Trophoblast cell (in vitro differentiated cells and primary cell): ENCODE measurements around the gene NEIL1.
A peak's percentile ranks its signal among the peaks of the same experiment; 100 is the strongest.
"Not testable (repeated sequence)": the region's sequence is repeated elsewhere in the genome, so short reads cannot be mapped to it uniquely, and the experiment has no call there.

Experiments
- DNase-seq, 2 donors: peaks; one replicate each; pipeline ENCODE4 v3.0.0-alpha.2; 2016
- H2AFZ ChIP-seq: 2 replicates; pipeline ENCODE4 v1.6.1; 2013; ENCODE audit warnings: low read length, moderate library complexity, mild to moderate bottlenecking; ENCODE audit not compliant: insufficient read depth, poor library complexity
- H2AK5ac ChIP-seq: 2 replicates; pipeline ENCODE4 v1.6.1; 2013; ENCODE audit warnings: mild to moderate bottlenecking, low read length
- H2BK120ac ChIP-seq: 2 replicates; pipeline ENCODE4 v1.6.1; 2013; ENCODE audit warnings: low read length, mild to moderate bottlenecking, moderate library complexity; ENCODE audit not compliant: insufficient read depth, poor library complexity
- H2BK12ac ChIP-seq: 2 replicates; pipeline ENCODE4 v1.6.1; 2013; ENCODE audit warnings: mild to moderate bottlenecking, low read length, moderate library complexity
- H2BK5ac ChIP-seq: 2 replicates; pipeline ENCODE4 v1.6.1; 2013; ENCODE audit warnings: low read length, low read depth, moderate library complexity, mild to moderate bottlenecking; ENCODE audit not compliant: poor library complexity
- H3K14ac ChIP-seq: 2 replicates; pipeline ENCODE4 v1.6.1; 2013; ENCODE audit warnings: mild to moderate bottlenecking, low read length
- H3K18ac ChIP-seq: 2 replicates; pipeline ENCODE4 v1.6.1; 2013; ENCODE audit warnings: mild to moderate bottlenecking, low read length
- H3K23ac ChIP-seq: 2 replicates; pipeline ENCODE4 v1.6.1; 2013; ENCODE audit warnings: low read length
- H3K27ac ChIP-seq: 2 replicates; pipeline ENCODE4 v1.5.1; 2013; ENCODE audit warnings: low read depth, mild to moderate bottlenecking, inconsistent platforms, low read length, moderate library complexity
- H3K27me3 ChIP-seq: 2 replicates; pipeline ENCODE4 v1.6.1; 2013; ENCODE audit warnings: inconsistent platforms, mild to moderate bottlenecking, low read length, moderate library complexity; ENCODE audit not compliant: insufficient read depth
- H3K36me3 ChIP-seq, 2 experiments: 1 replicate in 1 of 2; 2 replicates in 1 of 2; pipeline ENCODE4 v1.6.1; 2013; ENCODE audit warnings: low read length in 2 of 2, mild to moderate bottlenecking in 2 of 2, moderate library complexity in 1 of 2; ENCODE audit not compliant: insufficient read depth in 2 of 2, control insufficient read depth in 1 of 2
- H3K4ac ChIP-seq: 2 replicates; pipeline ENCODE4 v1.6.1; 2013; ENCODE audit warnings: low read depth, mild to moderate bottlenecking, low read length, moderate library complexity
- H3K4me1 ChIP-seq, 2 experiments: 1 replicate in 1 of 2; 2 replicates in 1 of 2; pipeline ENCODE4 v1.6.1; 2013; ENCODE audit warnings: low read length in 2 of 2, mild to moderate bottlenecking in 2 of 2, moderate library complexity in 1 of 2; ENCODE audit not compliant: insufficient read depth in 2 of 2, control insufficient read depth in 1 of 2
- H3K4me2 ChIP-seq: 2 replicates; pipeline ENCODE4 v1.6.1; 2013; ENCODE audit warnings: inconsistent platforms, mild to moderate bottlenecking, low read length, moderate library complexity
- H3K4me3 ChIP-seq: 2 replicates; pipeline ENCODE4 v1.5.1; 2013; ENCODE audit warnings: mild to moderate bottlenecking, low read depth, low read length, inconsistent platforms
- H3K79me1 ChIP-seq: one replicate; pipeline ENCODE4 v1.6.1; 2013; ENCODE audit warnings: low read length
- H3K79me2 ChIP-seq: 2 replicates; pipeline ENCODE4 v1.6.1; 2013; ENCODE audit warnings: low read length, mild to moderate bottlenecking; ENCODE audit not compliant: control insufficient read depth, insufficient read depth, poor library complexity
- H3K9ac ChIP-seq: 2 replicates; pipeline ENCODE4 v1.6.1; 2013; ENCODE audit warnings: mild to moderate bottlenecking, low read length
- H3K9me3 ChIP-seq: 2 replicates; pipeline ENCODE4 v1.6.1; 2013; ENCODE audit warnings: low read depth, mild to moderate bottlenecking, control low read depth, inconsistent platforms, low read length; ENCODE audit not compliant: insufficient read depth
- H4K12ac ChIP-seq: 2 replicates; pipeline ENCODE4 v1.6.1; 2013; ENCODE audit warnings: low read depth, mild to moderate bottlenecking, low read length, moderate library complexity
- H4K8ac ChIP-seq: 2 replicates; pipeline ENCODE4 v1.6.1; 2013; ENCODE audit warnings: low read depth, mild to moderate bottlenecking, low read length, moderate library complexity
- H4K91ac ChIP-seq: one replicate; pipeline ENCODE4 v1.6.1; 2013; ENCODE audit warnings: low read depth, mild to moderate bottlenecking, low read length, moderate library complexity
- WGBS: extraction: QIAGEN DNeasy Blood & Tissue Kit; methylation state at CpG from one replicate; pipeline ENCODE4 v1.1.7; 2013; ENCODE audit warnings: missing lambda C conversion rate; ENCODE audit not compliant: insufficient read length, insufficient coverage; ENCODE audit errors: extremely low coverage; 5-methylcytosine and 5-hydroxymethylcytosine counted together

Gene NEIL1

DNA sequence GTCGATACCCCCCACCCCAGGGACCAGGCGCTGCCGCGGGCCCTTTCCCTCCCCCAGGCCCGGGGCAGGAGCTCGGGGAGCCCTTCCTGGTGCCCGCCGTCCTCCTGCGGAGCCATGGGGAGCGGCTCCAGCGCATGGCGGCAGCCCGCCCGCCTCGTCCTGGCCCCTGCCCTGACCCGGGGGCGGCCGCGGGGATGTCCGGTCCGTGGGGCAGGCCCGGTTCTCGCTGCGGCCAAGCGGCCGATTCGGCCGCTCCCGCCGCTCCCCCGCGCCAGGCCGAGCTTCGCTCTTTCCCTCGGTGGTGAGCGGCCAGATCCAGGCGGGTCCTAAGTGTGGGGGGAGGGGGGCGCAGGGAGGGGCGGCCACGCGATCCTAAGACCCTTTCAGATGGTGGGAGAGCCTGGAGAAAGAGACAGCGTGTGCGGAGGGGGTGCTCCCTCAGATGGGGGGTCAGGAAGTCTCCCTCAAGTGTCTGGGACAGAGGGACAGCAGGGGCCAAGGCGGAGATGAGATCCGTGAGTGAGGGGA is 1.3 kb downstream of the NEIL1 start:
- Histone ChIP-seq H3K9ac (peak overlapping the region; percentile 57), H4K12ac (peak overlapping the region; percentile 77), H3K18ac (peak overlapping the region; percentile 68), H3K4me1 (peaks cover 5 to 12% of the 10 kb centered on the region in 2 experiments), H2BK120ac (peak overlapping the region; percentile 32), H3K9me3 (peaks cover 5% of the 10 kb centered on the region), H3K79me2 (peaks cover 5% of the 10 kb centered on the region), H2BK12ac (no peak overlapping the region), H2AFZ (peak overlapping the region; percentile 86), H2BK5ac (no peak overlapping the region), H4K91ac (peak overlapping the region; percentile 64), H3K79me1 (peaks cover 5% of the 10 kb centered on the region), H3K14ac (peak overlapping the region; percentile 64), H3K36me3 (no peaks in the 10 kb centered on the region), H4K8ac (peak overlapping the region; percentile 85), H3K27ac (no peak overlapping the region), H3K4ac (peak overlapping the region; percentile 17), H3K27me3 (peaks cover 14% of the 10 kb centered on the region), H3K4me3 (peak overlapping the region; percentile 66), H3K4me2 (peak overlapping the region; percentile 81), H2AK5ac (no peak overlapping the region), H3K23ac (no peak overlapping the region)
- DNase-seq, result peak in 1 of 2 donors; percentile 2
- WGBS, result no CpG with 5 or more reads among the region's 45 CpGs

GRCh38 chr15:75348562-75349350 is 1.9 kb downstream of the NEIL1 start:
- H3K4me2 ChIP-seq, result peak overlapping the region; percentile 81
- no peaks in the 10 kb centered on the region for H3K36me3 ChIP-seq
- H4K91ac ChIP-seq, result no peak overlapping the region
- no peak overlapping the region for H2AFZ ChIP-seq
- no peak overlapping the region for H3K23ac ChIP-seq
- peaks cover 5% of the 10 kb centered on the region for H3K79me2 ChIP-seq
- no peak overlapping the region for H3K9ac ChIP-seq
- H3K18ac ChIP-seq, result no peak overlapping the region
- no peak overlapping the region for H4K12ac ChIP-seq
- no peak overlapping the region for H3K4ac ChIP-seq
- H3K4me3 ChIP-seq, result peak overlapping the region; percentile 66
- no peak overlapping the region for H2BK120ac ChIP-seq
- WGBS, result no CpG with 5 or more reads among the region's 46 CpGs
- no peak overlapping the region for H2BK12ac ChIP-seq
- H2BK5ac ChIP-seq, result no peak overlapping the region
- peaks cover 5 to 12% of the 10 kb centered on the region in 2 experiments for H3K4me1 ChIP-seq
- no peak overlapping the region for H4K8ac ChIP-seq
- H2AK5ac ChIP-seq, result no peak overlapping the region
- H3K27me3 ChIP-seq, result peaks cover 14% of the 10 kb centered on the region
- peaks cover 5% of the 10 kb centered on the region for H3K9me3 ChIP-seq
- no peak overlapping the region for H3K14ac ChIP-seq
- H3K79me1 ChIP-seq, result peaks cover 5% of the 10 kb centered on the region
- no peak overlapping the region for H3K27ac ChIP-seq
- DNase-seq, result peak; percentile 7 to 39

GRCh38 chr15:75349351-75349669 is 2.5 kb downstream of the NEIL1 start:
- not testable (repeated sequence) for H3K23ac ChIP-seq, DNase-seq, H3K9ac ChIP-seq, H2AFZ ChIP-seq, H3K79me2 ChIP-seq, H2BK12ac ChIP-seq, H2BK120ac ChIP-seq, H3K18ac ChIP-seq, H3K27ac ChIP-seq, H2AK5ac ChIP-seq, H4K8ac ChIP-seq, H3K36me3 ChIP-seq, H4K12ac ChIP-seq, H4K91ac ChIP-seq, H2BK5ac ChIP-seq, H3K4me2 ChIP-seq, H3K79me1 ChIP-seq, H3K9me3 ChIP-seq, H3K4me3 ChIP-seq, H3K14ac ChIP-seq, H3K4ac ChIP-seq
- H3K4me1 ChIP-seq, result peaks cover 5 to 12% of the 10 kb centered on the region in 2 experiments
- no CpG with 5 or more reads among the region's 8 CpGs for WGBS
- peaks cover 14% of the 10 kb centered on the region for H3K27me3 ChIP-seq

- H3K4me3 ChIP-seq, result no peak overlapping the region
- H3K4ac ChIP-seq, result no peak overlapping the region
- H2AFZ ChIP-seq, result no peak overlapping the region
- peaks cover 14% of the 10 kb centered on the region for H3K27me3 ChIP-seq
- no peak overlapping the region for H3K18ac ChIP-seq
- no peak overlapping the region for H2BK12ac ChIP-seq
- no peak overlapping the region for H3K4me2 ChIP-seq
- H3K14ac ChIP-seq, result no peak overlapping the region
- no peak overlapping the region for H3K23ac ChIP-seq
- whole genome bisulfite sequencing, result no CpG with 5 or more reads among the region's 9 CpGs
- H3K79me2 ChIP-seq, result peaks cover 5% of the 10 kb centered on the region
- no peak for DNase-seq
- H3K36me3 ChIP-seq, result peaks cover 2 to 7% of the 10 kb centered on the region in 2 experiments
- H4K91ac ChIP-seq, result no peak overlapping the region
- no peak overlapping the region for H2AK5ac ChIP-seq
- no peak overlapping the region for H4K12ac ChIP-seq
- H4K8ac ChIP-seq, result no peak overlapping the region
- no peak overlapping the region for H2BK5ac ChIP-seq
- no peak overlapping the region for H2BK120ac ChIP-seq
- peaks cover 5% of the 10 kb centered on the region for H3K9me3 ChIP-seq
- H3K27ac ChIP-seq, result no peak overlapping the region
- H3K9ac ChIP-seq, result no peak overlapping the region
- peaks cover 5% of the 10 kb centered on the region for H3K79me1 ChIP-seq
- H3K4me1 ChIP-seq, result peaks cover 5 to 12% of the 10 kb centered on the region in 2 experiments
Observed at GRCh38 chr15:75349851-75350588, 3.2 kb downstream of the NEIL1 start.
